A204.1 (cell line): Measurements from ENCODE around the gene TCF7L2.
"Not testable (repeated sequence)": the region's sequence is repeated elsewhere in the genome, so short reads cannot be mapped to it uniquely, and the experiment has no call there.

Source experiments
- FAIRE-seq: peaks from 2 replicates; lab custom pipeline; 2012; peaks lifted over from hg19 to GRCh38; lab: Jason Lieb, UNC

The TCF7L2 gene

GRCh38 chr10:113047605-113047962 lies 97.5 kb downstream of the TCF7L2 start:
- FAIRE-seq: no peak

- FAIRE-seq: no peak
Measured at GRCh38 chr10:113047963-113048781, 98.1 kb downstream of the TCF7L2 start.

- no peak for FAIRE-seq
Measured at GRCh38 chr10:113049881-113050280, 99.8 kb downstream of the TCF7L2 start.

GRCh38 chr10:113052076-113052830 lies 102.2 kb downstream of the TCF7L2 start:
- FAIRE-seq: no peak

GRCh38 chr10:113053091-113053490 lies 103.0 kb downstream of the TCF7L2 start:
- FAIRE-seq: no peak

GRCh38 chr10:113053881-113054280 lies 103.8 kb downstream of the TCF7L2 start:
- FAIRE-seq: no peak

GRCh38 chr10:113055458-113055857 lies 105.4 kb downstream of the TCF7L2 start:
- no peak for FAIRE-seq

- FAIRE-seq: no peak
Measured at GRCh38 chr10:113056030-113056429, 106.0 kb downstream of the TCF7L2 start.

GRCh38 chr10:113056441-113057021 lies 106.5 kb downstream of the TCF7L2 start:
- FAIRE-seq: no peak

- FAIRE-seq: no peak
Measured at GRCh38 chr10:113057948-113058522, 108.0 kb downstream of the TCF7L2 start.

- no peak for FAIRE-seq
Measured at GRCh38 chr10:113058523-113059370, 108.7 kb downstream of the TCF7L2 start.

GRCh38 chr10:113059371-113059780 lies 109.3 kb downstream of the TCF7L2 start:
- no peak for FAIRE-seq

- FAIRE-seq: no peak
Measured at GRCh38 chr10:113060201-113061053, 110.4 kb downstream of the TCF7L2 start.

GRCh38 chr10:113061054-113061430 lies 111.0 kb downstream of the TCF7L2 start:
- FAIRE-seq: no peak

- no peak for FAIRE-seq
Measured at GRCh38 chr10:113061557-113061956, 111.5 kb downstream of the TCF7L2 start.

GRCh38 chr10:113063043-113063967 lies 113.3 kb downstream of the TCF7L2 start:
- FAIRE-seq: no peak

GRCh38 chr10:113064039-113064438 lies 114.0 kb downstream of the TCF7L2 start:
- no peak for FAIRE-seq

GRCh38 chr10:113066120-113066519 lies 116.1 kb downstream of the TCF7L2 start:
- not testable (repeated sequence) for FAIRE-seq

- no peak for FAIRE-seq
Measured at GRCh38 chr10:113066561-113067312, 116.7 kb downstream of the TCF7L2 start.
